H1 (cell line): Measurements from ENCODE around the gene FBXO46. TPM values are rescaled to one million over a fixed set of nuclear protein-coding genes. Genes with fewer than 3 reads are reported as not detected.

Source experiments
- CTCF ChIA-PET: fragments of 300-600 bp; sonication (Branson Sonifier 250); formaldehyde crosslinking; loops from one replicate; lab custom pipeline; 2021; ENCODE audit not compliant: partially characterized antibody; lab: Charles Lee
- POLR2A ChIA-PET: fragments of 300-600 bp; sonication (Branson Sonifier 250); formaldehyde crosslinking; loops from one replicate; lab custom pipeline; 2021; ENCODE audit warnings: inconsistent platforms; ENCODE audit not compliant: partially characterized antibody; lab: Charles Lee
- DNase-seq, 2 experiments: peaks; one replicate each; pipeline versions ENCODE4 v3.0.0 to v3.0.0-alpha.2; 2010 to 2022; ENCODE audit warnings: low spot score in 2 of 2, low read depth in 1 of 2, mixed read lengths in 1 of 2
- FAIRE-seq: peaks from 2 replicates; lab custom pipeline; 2011; peaks lifted over from hg19 to GRCh38; lab: Jason Lieb, UNC
- H2AFZ ChIP-seq: 2 replicates; pipeline ENCODE4 v1.8.1; 2012; ENCODE audit warnings: low read length, inconsistent platforms
- H2AK5ac ChIP-seq: 2 replicates; pipeline ENCODE4 v1.6.1; 2013; ENCODE audit warnings: low read depth, low read length
- H2BK120ac ChIP-seq: replicated peaks from 2 replicates; pipeline ENCODE3; 2013; ENCODE audit warnings: low read depth, low read length, inconsistent platforms
- H2BK12ac ChIP-seq: 2 replicates; pipeline ENCODE4 v1.6.1; 2013; ENCODE audit warnings: low read depth, low read length
- H2BK15ac ChIP-seq: 2 replicates; pipeline ENCODE4 v1.6.1; 2013; ENCODE audit warnings: low read length
- H2BK20ac ChIP-seq: 2 replicates; pipeline ENCODE4 v1.6.1; 2013; ENCODE audit warnings: low read length
- H2BK5ac ChIP-seq: 2 replicates; pipeline ENCODE4 v1.6.1; 2013; ENCODE audit warnings: low read depth, low read length
- H3K14ac ChIP-seq: 2 replicates; pipeline ENCODE4 v1.6.1; 2013; ENCODE audit warnings: inconsistent platforms; ENCODE audit not compliant: insufficient read length
- H3K18ac ChIP-seq: 2 replicates; pipeline ENCODE4 v1.6.1; 2013; ENCODE audit warnings: low read length; ENCODE audit errors: extremely low read depth
- H3K23ac ChIP-seq: 2 replicates; pipeline ENCODE4 v1.6.1; 2013; ENCODE audit warnings: inconsistent platforms; ENCODE audit not compliant: insufficient read length
- H3K23me2 ChIP-seq: 2 replicates; pipeline ENCODE4 v1.6.1; 2013; ENCODE audit warnings: low read depth, low read length
- H3K27ac ChIP-seq: 2 replicates; pipeline ENCODE4 v1.6.1; 2011; ENCODE audit warnings: low read depth, low read length, inconsistent platforms
- H3K27me3 ChIP-seq, 4 experiments: replicated peaks in 1 of 4; 1 replicate in 1 of 4; 2 replicates in 3 of 4; pipeline versions ENCODE4 v1.6.1 to v1.8.1; 2011 to 2013; ENCODE audit warnings: low read length in 3 of 4, mild to moderate bottlenecking in 3 of 4, inconsistent platforms in 2 of 4, mixed read lengths in 2 of 4, moderate library complexity in 1 of 4; ENCODE audit not compliant: control insufficient read depth in 3 of 4, insufficient read depth in 3 of 4; ENCODE audit errors: extremely low read depth in 1 of 4
- H3K36me3 ChIP-seq, 4 experiments: 2 replicates each; pipeline versions ENCODE4 v1.6.1 to v1.8.1; 2011 to 2013; ENCODE audit warnings: mild to moderate bottlenecking in 4 of 4, low read length in 3 of 4, moderate library complexity in 2 of 4, control low read depth in 1 of 4, inconsistent platforms in 1 of 4; ENCODE audit not compliant: insufficient read depth in 4 of 4, control insufficient read depth in 2 of 4
- H3K4ac ChIP-seq: replicated peaks from 2 replicates; pipeline ENCODE3; 2013; ENCODE audit warnings: low read length, low read depth, mixed read lengths, inconsistent platforms; ENCODE audit not compliant: insufficient read length
- H3K4me1 ChIP-seq, 4 experiments: replicated peaks in 1 of 4; 1 replicate in 1 of 4; 2 replicates in 3 of 4; pipeline versions ENCODE4 v1.6.1 to v1.8.1; 2011 to 2013; ENCODE audit warnings: low read length in 3 of 4, inconsistent platforms in 2 of 4, mixed read lengths in 1 of 4; ENCODE audit not compliant: insufficient read depth in 4 of 4, control insufficient read depth in 3 of 4
- H3K4me2 ChIP-seq, 2 experiments: 2 replicates each; pipeline versions ENCODE4 v1.6.1 to v1.8.1; 2011 to 2013; ENCODE audit warnings: low read depth in 2 of 2, low read length in 2 of 2, control low read depth in 1 of 2, inconsistent platforms in 1 of 2, mild to moderate bottlenecking in 1 of 2; ENCODE audit not compliant: insufficient read depth in 1 of 2
- H3K4me3 ChIP-seq, 4 experiments: fragments of 200-600, 300-600 bp in 1 of 4; sonication (generic), shearing (Covaris generic), sonication (Bioruptor Twin) in 1 of 4; 2 replicates each; pipeline versions ENCODE4 v1.5.1 to v1.8.1; 2011 to 2016; ENCODE audit warnings: low read length in 4 of 4, low read depth in 3 of 4, control low read depth in 2 of 4, inconsistent platforms in 2 of 4, mild to moderate bottlenecking in 2 of 4, mixed read lengths in 1 of 4, moderate library complexity in 1 of 4; ENCODE audit not compliant: insufficient read depth in 2 of 4; ENCODE audit errors: extremely low read depth in 1 of 4
- H3K56ac ChIP-seq: replicated peaks from 2 replicates; pipeline ENCODE3; 2013; ENCODE audit warnings: low read depth, mild to moderate bottlenecking, mixed read lengths, low read length, inconsistent platforms; ENCODE audit not compliant: insufficient read length
- H3K79me1 ChIP-seq: 2 replicates; pipeline ENCODE4 v1.6.1; 2013; ENCODE audit warnings: low read depth, low read length, control low read depth
- H3K79me2 ChIP-seq, 2 experiments: 2 replicates each; pipeline versions ENCODE4 v1.6.1 to v1.8.1; 2012 to 2013; ENCODE audit warnings: low read length in 2 of 2, mild to moderate bottlenecking in 2 of 2, inconsistent platforms in 1 of 2; ENCODE audit not compliant: insufficient read depth in 2 of 2, control insufficient read depth in 1 of 2
- H3K9ac ChIP-seq, 4 experiments: replicated peaks in 1 of 4; 1 replicate in 1 of 4; 2 replicates in 3 of 4; pipeline versions ENCODE4 v1.6.1 to v1.8.1; 2011 to 2013; ENCODE audit warnings: low read depth in 3 of 4, low read length in 3 of 4, control low read depth in 2 of 4, mild to moderate bottlenecking in 2 of 4, moderate library complexity in 2 of 4, inconsistent platforms in 1 of 4; ENCODE audit errors: extremely low read depth in 1 of 4
- H3K9me3 ChIP-seq, 2 experiments: 2 replicates each; pipeline versions ENCODE4 v1.6.1 to v1.8.1; 2012 to 2013; ENCODE audit warnings: mild to moderate bottlenecking in 2 of 2, moderate library complexity in 2 of 2, control low read depth in 1 of 2, inconsistent platforms in 1 of 2, low read depth in 1 of 2, low read length in 1 of 2, mixed read lengths in 1 of 2; ENCODE audit not compliant: insufficient read depth in 2 of 2
- H4K20me1 ChIP-seq, 2 experiments: replicated peaks in 1 of 2; 2 replicates each; pipeline versions ENCODE3 to v1.8.1; 2011 to 2013; ENCODE audit warnings: inconsistent platforms in 2 of 2, low read length in 2 of 2, mild to moderate bottlenecking in 1 of 2; ENCODE audit not compliant: insufficient read depth in 2 of 2, control insufficient read depth in 1 of 2
- H4K5ac ChIP-seq: 2 replicates; pipeline ENCODE4 v1.6.1; 2013; ENCODE audit warnings: low read length, low read depth, mixed read lengths, inconsistent platforms; ENCODE audit not compliant: insufficient read length
- H4K8ac ChIP-seq: 2 replicates; pipeline ENCODE4 v1.8.0; 2013; ENCODE audit warnings: mild to moderate bottlenecking, moderate library complexity, low read length, inconsistent platforms; ENCODE audit not compliant: insufficient read depth; ENCODE audit errors: extremely low read depth
- H4K91ac ChIP-seq: replicated peaks from 2 replicates; pipeline ENCODE3; 2013; ENCODE audit warnings: low read length, mixed read lengths, inconsistent platforms; ENCODE audit not compliant: insufficient read length
- RAD21 ChIP-seq, 2 experiments: IDR thresholded peaks in 1 of 2; conservative IDR thresholded peaks in 1 of 2; 2 replicates each; pipeline ENCODE4 v1.6.1; 2011; ENCODE audit warnings: low read depth in 2 of 2, low read length in 2 of 2, improper control_type of control experiment in 1 of 2, inconsistent platforms in 1 of 2, mild to moderate bottlenecking in 1 of 2, moderate library complexity in 1 of 2
- RNF2 ChIP-seq: fragments of 200-900, 300-1000 bp; sonication (generic); IDR thresholded peaks from 2 replicates; pipeline ENCODE4 v1.7.1; 2016; ENCODE audit warnings: borderline replicate concordance, low read depth, mild to moderate bottlenecking, antibody characterized with exemption, low read length; ENCODE audit not compliant: poor library complexity, severe bottlenecking; ENCODE audit errors: missing control alignments
- WGBS, 2 experiments: shearing (Covaris generic) in 1 of 2; methylation state at CpG; one replicate each; pipeline versions ENCODE4 v1.1.6 to v1.1.7; 2013 to 2015; ENCODE audit warnings: low lambda C conversion rate in 2 of 2, mixed read lengths in 2 of 2, inconsistent platforms in 1 of 2, low coverage in 1 of 2, missing lambda C conversion rate in 1 of 2; ENCODE audit not compliant: insufficient replicate concordance in 2 of 2, insufficient coverage in 1 of 2, insufficient read length in 1 of 2; ENCODE audit errors: extremely low coverage in 1 of 2, missing lambda C conversion rate in 1 of 2; 5-methylcytosine and 5-hydroxymethylcytosine counted together
- polyA plus RNA-seq, 7 experiments: library from polyadenylated mRNA; depleted of rRNA in 3 of 7; stranded (reverse) in 5 of 7; unstranded in 2 of 7; fragments of >200 nt in 5 of 7; fragments of 200-250 nt in 2 of 7; gene quantifications; 1 replicate in 5 of 7; 2 replicates in 1 of 7; 4 replicates in 1 of 7; pipeline versions ENCODE4 v1.2.1 to v1.2.3, GENCODE V29; 2011 to 2013; ENCODE audit warnings: missing spikeins in 2 of 7, mixed read lengths in 2 of 7
- total RNA-seq: library from RNA; stranded (reverse); fragmentation: NEBNext Ultra II Directional; extraction: Animal tissue kit (Norgen Biotek cat#: 25700); gene quantifications from 2 replicates; pipeline ENCODE4 v1.2.1, GENCODE V29; 2021

The FBXO46 gene
- total and polyA plus RNA-seq, 2 of the 8 experiments (the other 6 are each of a cell fraction or from before 2014, with no cell fraction given) = 11.2 to 38.9 TPM

GRCh38 chr19:45705710-45706415 lies 24.8 kb downstream of the FBXO46 start:
- no peak overlapping the region for H2BK20ac ChIP-seq
- no peaks in the 10 kb centered on the region for H3K79me2 ChIP-seq
- ChIA-PET CTCF (interaction anchor here (0.6 to 3.5 kb wide), 6 partner anchors 8 to 151 kb away, joined by 3 to 14 read pairs (median 5); partner anchors contain the start of gene SIX5), POLR2A (interaction anchor here (1.0 to 9.6 kb wide), 9 partner anchors 10 to 90 kb away, joined by 3 to 90 read pairs (median 3); partner anchors contain the start of genes QPCTL and SNRPD2)
- H3K4ac ChIP-seq = no peak overlapping the region
- H3K56ac ChIP-seq = no peak overlapping the region
- no peak overlapping the region for H3K27ac ChIP-seq
- no peak overlapping the region for H4K8ac ChIP-seq
- H2BK12ac ChIP-seq = no peak overlapping the region
- H4K5ac ChIP-seq = no peak overlapping the region
- WGBS, 2 experiments = 79% methylated on average over 12 of the region's 12 CpGs; no CpG with 5 or more reads in 1 of the 2 experiments
- H2BK120ac ChIP-seq = no peak overlapping the region
- no peak overlapping the region for H2BK5ac ChIP-seq
- no peak for FAIRE-seq
- H2AFZ ChIP-seq = no peak overlapping the region
- H3K23ac ChIP-seq = no peak overlapping the region
- no peaks in the 10 kb centered on the region for H3K9me3 ChIP-seq
- TF ChIP-seq RNF2 (no peak), RAD21 (IDR thresholded peaks at IDR 0.05 in 1 of 2, conservative IDR thresholded peaks at IDR 0.05 in 1 of 2; ENCODE audit: low read depth in 2 of 2, low read length in 2 of 2) (no peak)
- H3K18ac ChIP-seq = no peak overlapping the region
- no peak overlapping the region for H3K9ac ChIP-seq
- no peak overlapping the region for H3K14ac ChIP-seq
- no peaks in the 10 kb centered on the region for H3K23me2 ChIP-seq
- H2AK5ac ChIP-seq = no peak overlapping the region
- DNase-seq = no peak
- no peaks in the 10 kb centered on the region for H3K79me1 ChIP-seq
- peaks cover 0 to 2% of the 10 kb centered on the region in 2 experiments for H4K20me1 ChIP-seq
- no peak overlapping the region for H3K4me3 ChIP-seq
- no peak overlapping the region for H2BK15ac ChIP-seq
- peaks cover 4 to 18% (median 15%) of the 10 kb centered on the region in 4 experiments; a peak in 7 of 8 replicates for H3K36me3 ChIP-seq
- no peaks in the 10 kb centered on the region for H3K4me1 ChIP-seq
- no peaks in the 10 kb centered on the region for H3K27me3 ChIP-seq
- H3K4me2 ChIP-seq = no peak overlapping the region
- no peak overlapping the region for H4K91ac ChIP-seq
